WTC11 (cell line): ENCODE results near the gene ANO8. TPM values are rescaled to one million over a fixed set of nuclear protein-coding genes. Genes with fewer than 3 reads are reported as not detected.

Source experiments
- ATAC-seq: fragments of 200-7000 bp; cut with Tn5 transposase; 2 replicates; pipeline ENCODE4 v1.10.0; 2021; ENCODE audit warnings: mild to moderate bottlenecking, moderate library complexity
- CTCF ChIA-PET: fragments of 300-600 bp; sonication (Branson Sonifier 250); formaldehyde crosslinking; loops from one replicate; lab custom pipeline; 2021; ENCODE audit warnings: antibody characterized with exemption; lab: Charles Lee
- POLR2A ChIA-PET: fragments of 350-600 bp; sonication (Branson Sonifier 250); formaldehyde crosslinking; loops from one replicate; lab custom pipeline; 2021; ENCODE audit warnings: antibody characterized with exemption; lab: Charles Lee
- DNase-seq: peaks from one replicate; pipeline ENCODE4 v3.0.0; 2021; ENCODE audit warnings: low spot score
- H3K27ac Mint-ChIP-seq: 2 replicates; pipeline ENCODE4 v1.8.0; 2021; ENCODE audit warnings: mixed read lengths
- H3K27me3 Mint-ChIP-seq: 2 replicates; pipeline ENCODE4 v1.8.0; 2021; ENCODE audit warnings: low read depth, mild to moderate bottlenecking, moderate library complexity, mixed read lengths
- H3K36me3 Mint-ChIP-seq: 2 replicates; pipeline ENCODE4 v1.8.0; 2021; ENCODE audit warnings: mixed read lengths
- H3K4me1 Mint-ChIP-seq: 2 replicates; pipeline ENCODE4 v1.8.0; 2022; ENCODE audit warnings: mixed read lengths
- H3K4me3 Mint-ChIP-seq: 2 replicates; pipeline ENCODE4 v1.8.0; 2021; ENCODE audit warnings: mild to moderate bottlenecking, moderate library complexity, mixed read lengths
- H3K9me3 Mint-ChIP-seq: 2 replicates; pipeline ENCODE4 v1.8.0; 2021; ENCODE audit warnings: mixed read lengths
- CDX4 ChIP-seq: fragments of 250-450 bp; sonication (Bioruptor Pico); IDR thresholded peaks from 2 replicates; pipeline ENCODE4 v1.9.0; 2021; ENCODE audit warnings: moderate library complexity, mild to moderate bottlenecking, inconsistent platforms, borderline replicate concordance
- E2F4 ChIP-seq: sonication (generic); formaldehyde crosslinking; IDR thresholded peaks from 2 replicates; pipeline ENCODE4 v1.8.1; 2022; ENCODE audit warnings: low read depth, mild to moderate bottlenecking, moderate library complexity, missing genetic modification reagents, borderline replicate concordance
- ETV6 ChIP-seq: sonication (generic); formaldehyde crosslinking; IDR thresholded peaks from 2 replicates; pipeline ENCODE4 v1.8.1; 2022; ENCODE audit warnings: mild to moderate bottlenecking, missing genetic modification reagents
- FOXP1 ChIP-seq: sonication (generic); formaldehyde crosslinking; IDR thresholded peaks from 2 replicates; pipeline ENCODE4 v1.8.0; 2022; ENCODE audit warnings: missing genetic modification reagents, mild to moderate bottlenecking, moderate library complexity, borderline replicate concordance
- IRF2 ChIP-seq: sonication (generic); formaldehyde crosslinking; IDR thresholded peaks from 2 replicates; pipeline ENCODE4 v1.8.0; 2022; ENCODE audit warnings: low read depth, missing genetic modification reagents, borderline replicate concordance
- MAX ChIP-seq: sonication (generic); formaldehyde crosslinking; IDR thresholded peaks from 2 replicates; pipeline ENCODE4 v1.8.0; 2022; ENCODE audit warnings: mild to moderate bottlenecking, missing genetic modification reagents
- NFATC4 ChIP-seq: fragments of 250-450 bp; sonication (Bioruptor Pico); IDR thresholded peaks from 2 replicates; pipeline ENCODE4 v1.9.0; 2021; ENCODE audit warnings: mild to moderate bottlenecking
- PRRX2 ChIP-seq: fragments of 250-450 bp; sonication (Bioruptor Pico); IDR thresholded peaks from 2 replicates; pipeline ENCODE4 v1.8.0; 2021; ENCODE audit warnings: mild to moderate bottlenecking
- RELA ChIP-seq: sonication (generic); formaldehyde crosslinking; IDR thresholded peaks from 2 replicates; pipeline ENCODE4 v1.8.1; 2022; ENCODE audit warnings: missing genetic modification reagents, mild to moderate bottlenecking, borderline replicate concordance
- STAT6 ChIP-seq: sonication (generic); formaldehyde crosslinking; conservative IDR thresholded peaks from 2 replicates; pipeline ENCODE4 v1.8.1; 2023; ENCODE audit warnings: mild to moderate bottlenecking, low read depth, missing genetic modification reagents, moderate library complexity
- TEAD1 ChIP-seq: sonication (generic); formaldehyde crosslinking; IDR thresholded peaks from 2 replicates; pipeline ENCODE4 v1.8.0; 2022; ENCODE audit warnings: mild to moderate bottlenecking, missing genetic modification reagents
- TEAD4 ChIP-seq: sonication (generic); formaldehyde crosslinking; IDR thresholded peaks from 2 replicates; pipeline ENCODE4 v1.8.0; 2022; ENCODE audit warnings: mild to moderate bottlenecking, missing genetic modification reagents
- ZNF121 ChIP-seq: sonication (generic); formaldehyde crosslinking; IDR thresholded peaks from 2 replicates; pipeline ENCODE4 v1.8.0; 2023; ENCODE audit warnings: missing genetic modification reagents
- ZNF138 ChIP-seq: sonication (generic); formaldehyde crosslinking; conservative IDR thresholded peaks from 2 replicates; pipeline ENCODE4 v1.8.1; 2022; ENCODE audit warnings: mild to moderate bottlenecking, moderate library complexity, missing genetic modification reagents
- ZNF232 ChIP-seq: sonication (generic); formaldehyde crosslinking; IDR thresholded peaks from 2 replicates; pipeline ENCODE4 v1.8.0; 2022; ENCODE audit warnings: mild to moderate bottlenecking, missing genetic modification reagents
- ZNF281 ChIP-seq: sonication (generic); formaldehyde crosslinking; IDR thresholded peaks from 2 replicates; pipeline ENCODE4 v1.8.0; 2023; ENCODE audit warnings: mild to moderate bottlenecking, missing genetic modification reagents
- ZNF396 ChIP-seq: fragments of 250-450 bp; sonication (Bioruptor Pico); IDR thresholded peaks from 2 replicates; pipeline ENCODE4 v1.8.0; 2021; ENCODE audit warnings: mild to moderate bottlenecking, moderate library complexity, borderline replicate concordance
- ZNF671 ChIP-seq: fragments of 250-450 bp; sonication (Bioruptor Pico); IDR thresholded peaks from 2 replicates; pipeline ENCODE4 v1.8.0; 2021; ENCODE audit warnings: mild to moderate bottlenecking
- total RNA-seq: library from RNA; stranded (reverse); gene quantifications from 3 replicates; pipeline ENCODE4 v1.2.3, GENCODE V29; 2021

Gene ANO8
- total RNA-seq, 1 experiment from 2014 or later: 32.6 TPM

- CTCF ChIA-PET: interaction anchor here (3.2 kb wide), 1 partner anchor 28 kb away, joined by 12 read pairs; no protein-coding TSS in a partner anchor
These were observed 23.7 kb upstream of the ANO8 start for GRCh38 chr19:17358395-17358794.

GRCh38 chr19:17357724-17358123, 23.1 kb upstream of the ANO8 start:
- H3K27ac Mint-ChIP-seq: no peak overlapping the region
- no peak overlapping the region for H3K4me3 Mint-ChIP-seq
- TF ChIP-seq ZNF121 (CRISPR knock-in tag) (no peak), PRRX2 (CRISPR knock-in tag) (no peak), ETV6 (CRISPR knock-in tag) (no peak), RELA (CRISPR knock-in tag) (no peak), ZNF671 (CRISPR knock-in tag) (no peak), IRF2 (CRISPR knock-in tag) (no peak), ZNF396 (no peak), TEAD4 (CRISPR knock-in tag) (no peak), STAT6 (CRISPR knock-in tag) (no peak)
- TF ChIP-seq, all 79 proteins: peak for 0
- no peak for ATAC-seq
- Mint-ChIP-seq H3K9me3 (no peaks in the 10 kb centered on the region), H3K27me3 (peaks cover 2% of the 10 kb centered on the region; the same call in 1 of the 2 replicates), H3K36me3 (no peaks in the 10 kb centered on the region), H3K4me1 (peaks cover 5% of the 10 kb centered on the region; the same call in 1 of the 2 replicates)
- CTCF ChIA-PET: interaction anchor here (3.2 kb wide), 1 partner anchor 28 kb away, joined by 12 read pairs; no protein-coding TSS in a partner anchor
- no peak for DNase-seq
- POLR2A ChIA-PET: interaction anchor here (1.3 kb wide), 1 partner anchor 9 kb away, joined by 3 read pairs; no protein-coding TSS in a partner anchor

More at GRCh38 chr19:17358395-17358794, 23.7 kb upstream of the ANO8 start:
- POLR2A ChIA-PET: interaction anchor here (1.3 kb wide), 1 partner anchor 9 kb away, joined by 3 read pairs; no protein-coding TSS in a partner anchor
- H3K9me3 Mint-ChIP-seq: no peaks in the 10 kb centered on the region
- H3K4me1 Mint-ChIP-seq: peaks cover 1% of the 10 kb centered on the region; the same call in 1 of the 2 replicates
- ATAC-seq (no peak), DNase-seq (no peak)
- H3K4me3 Mint-ChIP-seq: no peak overlapping the region
- TF ChIP-seq ZNF232 (CRISPR knock-in tag) (no peak), CDX4 (CRISPR knock-in tag) (no peak), NFATC4 (CRISPR knock-in tag) (no peak), ZNF138 (CRISPR knock-in tag) (no peak), TEAD1 (CRISPR knock-in tag) (no peak), MAX (no peak), ETV6 (CRISPR knock-in tag) (no peak), IRF2 (CRISPR knock-in tag) (no peak), FOXP1 (CRISPR knock-in tag) (no peak), E2F4 (CRISPR knock-in tag) (no peak), ZNF281 (CRISPR knock-in tag) (no peak)
- peaks cover 3% of the 10 kb centered on the region; the same call in 1 of the 2 replicates for H3K27me3 Mint-ChIP-seq
- no peak overlapping the region for H3K27ac Mint-ChIP-seq
- no peaks in the 10 kb centered on the region for H3K36me3 Mint-ChIP-seq
